ENCODE measurements around the gene OR4Q3.
"Not testable (repeated sequence)": the region's sequence is repeated elsewhere in the genome, so short reads cannot be mapped to it uniquely, and the experiment has no call there.

OR4Q3 gene

GRCh38 chr14:19754172-19754571 lies 10.8 kb downstream of the OR4Q3 start:
- H3K27ac ChIP-seq (ENCODE audit: low read length) = no peak overlapping the region
- no peaks in the 10 kb centered on the region for H3K4me1 ChIP-seq (ENCODE audit: low read length)
- H3K4me3 ChIP-seq (ENCODE audit: low read length) = no peak overlapping the region
- H3K27me3 ChIP-seq (ENCODE audit: low read depth, low read length) = no peaks in the 10 kb centered on the region
- H3K9ac ChIP-seq (ENCODE audit: low read length) = no peak overlapping the region
- no peaks in the 10 kb centered on the region for H3K36me3 ChIP-seq (replicated peaks; ENCODE audit: low read depth, low read length)
- no peaks in the 10 kb centered on the region for H3K9me3 ChIP-seq (ENCODE audit: insufficient read depth, low read length)
- no peaks in the 10 kb centered on the region for H4K20me1 ChIP-seq (ENCODE audit: insufficient read depth, low read length)
- no peak overlapping the region for H3K4me2 ChIP-seq (ENCODE audit: low read length)
- no peak overlapping the region for H2AFZ ChIP-seq (ENCODE audit: low read depth, low read length)
- TF ChIP-seq CTCF (IDR thresholded peaks at IDR 0.05; ENCODE audit: low read depth, low read length) = no peak
- no peak for TF ChIP-seq EZH2phosphoT487 (IDR thresholded peaks at IDR 0.05; ENCODE audit: low read depth)
- H3K79me2 ChIP-seq (ENCODE audit: low read length) = no peaks in the 10 kb centered on the region

GRCh38 chr14:19771491-19771890 lies 28.1 kb downstream of the OR4Q3 start:
- H3K9me3 ChIP-seq (ENCODE audit: insufficient read depth, low read length); H3K27ac ChIP-seq (ENCODE audit: low read length); H2AFZ ChIP-seq (ENCODE audit: low read depth, low read length); H3K27me3 ChIP-seq (ENCODE audit: low read depth, low read length); H3K79me2 ChIP-seq (ENCODE audit: low read length); H4K20me1 ChIP-seq (ENCODE audit: insufficient read depth, low read length); H3K4me1 ChIP-seq (ENCODE audit: low read length); H3K4me2 ChIP-seq (ENCODE audit: low read length); H3K36me3 ChIP-seq (replicated peaks; ENCODE audit: low read depth, low read length); H3K4me3 ChIP-seq (ENCODE audit: low read length); H3K9ac ChIP-seq (ENCODE audit: low read length): not testable (repeated sequence)

- H3K79me2 ChIP-seq (ENCODE audit: low read length) = no peaks in the 10 kb centered on the region
Measured at GRCh38 chr14:19771895-19772430, 28.6 kb downstream of the OR4Q3 start.

GRCh38 chr14:19772454-19772853 lies 29.1 kb downstream of the OR4Q3 start:
- H3K27me3 ChIP-seq (ENCODE audit: low read depth, low read length); H4K20me1 ChIP-seq (ENCODE audit: insufficient read depth, low read length); H3K9me3 ChIP-seq (ENCODE audit: insufficient read depth, low read length); H3K79me2 ChIP-seq (ENCODE audit: low read length); H3K36me3 ChIP-seq (replicated peaks; ENCODE audit: low read depth, low read length); H3K4me3 ChIP-seq (ENCODE audit: low read length); H3K27ac ChIP-seq (ENCODE audit: low read length); H3K4me1 ChIP-seq (ENCODE audit: low read length); H2AFZ ChIP-seq (ENCODE audit: low read depth, low read length); H3K9ac ChIP-seq (ENCODE audit: low read length); H3K4me2 ChIP-seq (ENCODE audit: low read length): not testable (repeated sequence)

More at GRCh38 chr14:19771895-19772430, 28.6 kb downstream of the OR4Q3 start:
- H3K27me3 ChIP-seq (ENCODE audit: low read depth, low read length) = no peaks in the 10 kb centered on the region
- no peaks in the 10 kb centered on the region; the same call in 1 of the 2 replicates for H3K4me1 ChIP-seq (ENCODE audit: low read length)
- H3K9me3 ChIP-seq (ENCODE audit: insufficient read depth, low read length) = no peaks in the 10 kb centered on the region
- H3K27ac ChIP-seq (ENCODE audit: low read length) = no peak overlapping the region
- no peak overlapping the region for H3K4me3 ChIP-seq (ENCODE audit: low read length)
- no peak overlapping the region for H2AFZ ChIP-seq (ENCODE audit: low read depth, low read length)
- TF ChIP-seq EZH2phosphoT487 (IDR thresholded peaks at IDR 0.05; ENCODE audit: low read depth) (no peak), CTCF (IDR thresholded peaks at IDR 0.05; ENCODE audit: low read depth, low read length) (no peak)
- no peaks in the 10 kb centered on the region for H4K20me1 ChIP-seq (ENCODE audit: insufficient read depth, low read length)
- no peak overlapping the region for H3K9ac ChIP-seq (ENCODE audit: low read length)
- H3K4me2 ChIP-seq (ENCODE audit: low read length) = no peak overlapping the region
- no peaks in the 10 kb centered on the region for H3K36me3 ChIP-seq (replicated peaks; ENCODE audit: low read depth, low read length)

GRCh38 chr14:19773204-19773603 lies 29.8 kb downstream of the OR4Q3 start, which contains the start of gene OR4M1:
Gene OR4M1 (plus strand): TSS chr14:19773504. CDS start chr14:19780323, 6,819 bp downstream.
- not testable (repeated sequence) for H3K27me3 ChIP-seq (ENCODE audit: low read depth, low read length); H3K9me3 ChIP-seq (ENCODE audit: insufficient read depth, low read length); H2AFZ ChIP-seq (ENCODE audit: low read depth, low read length)

More at GRCh38 chr14:19773204-19773603, 29.8 kb downstream of the OR4Q3 start, which contains the start of gene OR4M1:
- not testable (repeated sequence) for H3K9ac ChIP-seq (ENCODE audit: low read length); H3K27ac ChIP-seq (ENCODE audit: low read length); H3K36me3 ChIP-seq (replicated peaks; ENCODE audit: low read depth, low read length); H3K79me2 ChIP-seq (ENCODE audit: low read length); H4K20me1 ChIP-seq (ENCODE audit: insufficient read depth, low read length); H3K4me2 ChIP-seq (ENCODE audit: low read length); H3K4me3 ChIP-seq (ENCODE audit: low read length); H3K4me1 ChIP-seq (ENCODE audit: low read length)

Data from OCI-LY3 (cell line).